GM19351 (cell line): Measurements from ENCODE around the gene OTX1.

Experiments used
- ATAC-seq: cut with Tn5 transposase; IDR thresholded peaks from one replicate; pipeline ENCODE4 v1.9.1; 2021; ENCODE audit warnings: mild to moderate bottlenecking, moderate library complexity; ENCODE audit not compliant: unreplicated experiment

The OTX1 gene

DNA sequence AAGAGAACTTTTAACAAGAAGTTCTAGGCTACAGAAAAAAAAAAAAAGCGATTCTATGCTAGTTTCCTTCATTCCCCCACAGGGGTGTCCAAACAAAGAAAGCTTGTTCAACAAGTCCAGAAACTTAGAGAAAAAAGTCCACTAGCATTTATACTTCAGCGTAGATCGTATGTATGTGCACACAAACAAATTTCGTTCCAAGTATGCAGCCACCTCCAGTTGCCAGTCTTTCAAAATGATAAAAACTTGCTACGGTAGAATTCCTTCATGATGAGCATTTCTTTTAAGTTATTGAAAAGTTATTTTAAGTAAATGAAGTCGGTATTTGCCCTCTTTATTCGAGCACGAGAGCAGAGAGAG, 3.7 kb upstream of the OTX1 start:
- ATAC-seq = no peak

DNA sequence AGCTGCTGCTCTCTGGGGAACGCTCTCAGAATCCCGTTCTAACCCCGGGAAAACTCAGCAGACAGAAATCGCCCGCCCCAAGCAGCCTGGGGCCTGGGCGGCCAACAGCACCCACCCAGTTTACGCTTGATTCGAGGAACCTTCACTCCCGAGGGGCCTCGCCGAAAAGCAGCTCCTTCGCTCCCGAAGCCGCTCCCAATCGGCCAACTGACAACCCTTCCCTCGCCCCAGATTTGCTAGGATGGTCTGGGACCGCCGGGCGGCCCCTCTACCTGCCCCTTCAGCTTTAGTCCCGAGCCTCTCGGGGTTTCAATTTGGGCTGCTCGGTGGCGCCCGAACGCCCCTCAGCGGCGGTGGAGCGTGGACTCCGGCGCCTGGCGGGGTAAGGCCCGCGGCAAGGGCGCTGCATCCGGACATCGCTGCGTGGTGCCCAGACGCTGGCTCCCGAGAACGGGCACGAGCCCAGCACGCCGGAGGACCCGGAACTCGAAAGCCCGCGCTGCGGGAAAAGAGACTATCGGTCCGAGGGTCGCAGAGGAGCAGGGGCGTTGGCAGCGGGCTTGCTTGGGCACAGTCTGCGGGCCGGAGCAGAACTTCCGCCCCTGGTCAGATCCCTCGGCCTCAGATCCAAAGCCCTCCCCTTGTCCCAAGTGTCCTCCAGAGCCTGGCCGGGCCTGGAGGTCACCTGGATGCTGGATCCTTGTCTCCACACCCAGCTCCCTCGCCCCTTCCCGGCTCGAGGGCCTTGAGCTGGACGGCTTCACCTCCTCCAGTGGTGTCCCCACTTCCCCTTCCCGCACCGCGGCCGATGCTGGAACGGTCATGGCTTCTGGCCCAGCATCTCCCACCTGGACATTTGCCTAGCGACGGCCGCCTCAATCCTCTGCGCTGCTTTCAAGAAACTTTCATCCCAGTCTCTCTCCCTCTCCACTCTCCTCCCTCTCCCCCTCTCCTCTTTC, 3.0 kb upstream of the OTX1 start:
- no peak for ATAC-seq

DNA sequence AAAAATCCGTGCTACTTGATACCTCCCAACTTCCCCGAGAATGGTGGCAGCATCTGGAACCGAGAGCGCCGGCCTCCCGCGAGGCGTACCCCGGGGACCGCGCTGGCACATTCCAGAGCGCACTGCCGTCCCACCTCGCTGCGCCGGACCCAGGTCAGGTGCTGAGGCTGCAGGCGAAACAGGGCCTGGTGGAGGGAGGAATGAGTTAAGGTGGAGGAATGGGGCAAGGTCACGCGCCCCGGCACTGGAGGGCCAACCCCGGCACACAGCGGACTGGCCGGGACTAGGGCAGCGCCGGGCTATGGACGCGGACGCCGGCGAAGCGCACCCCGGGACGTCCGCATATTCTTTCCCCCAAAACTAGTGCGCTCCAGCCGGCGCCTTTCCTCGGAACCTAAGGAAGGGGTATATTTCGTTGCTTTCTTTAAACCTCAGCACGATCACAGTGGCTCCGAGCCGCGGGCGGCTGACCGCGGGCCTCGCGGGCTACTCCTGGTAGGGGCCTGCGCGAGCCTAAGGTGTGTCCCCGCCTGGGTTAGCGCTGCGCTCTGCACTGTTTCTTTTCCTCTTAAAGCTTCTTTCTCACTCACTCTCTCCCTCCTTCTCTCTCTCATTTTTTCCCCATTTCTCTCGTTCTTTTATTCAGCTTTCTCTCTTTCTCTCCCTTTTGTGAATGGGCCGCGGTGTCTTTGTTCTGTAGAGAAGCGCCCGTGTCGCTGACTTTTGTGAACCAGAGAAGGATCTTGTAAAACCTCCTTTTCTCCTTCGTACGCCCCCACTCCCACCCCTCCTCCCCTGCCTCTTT, 2.1 kb upstream of the OTX1 start:
- ATAC-seq = no peak

DNA sequence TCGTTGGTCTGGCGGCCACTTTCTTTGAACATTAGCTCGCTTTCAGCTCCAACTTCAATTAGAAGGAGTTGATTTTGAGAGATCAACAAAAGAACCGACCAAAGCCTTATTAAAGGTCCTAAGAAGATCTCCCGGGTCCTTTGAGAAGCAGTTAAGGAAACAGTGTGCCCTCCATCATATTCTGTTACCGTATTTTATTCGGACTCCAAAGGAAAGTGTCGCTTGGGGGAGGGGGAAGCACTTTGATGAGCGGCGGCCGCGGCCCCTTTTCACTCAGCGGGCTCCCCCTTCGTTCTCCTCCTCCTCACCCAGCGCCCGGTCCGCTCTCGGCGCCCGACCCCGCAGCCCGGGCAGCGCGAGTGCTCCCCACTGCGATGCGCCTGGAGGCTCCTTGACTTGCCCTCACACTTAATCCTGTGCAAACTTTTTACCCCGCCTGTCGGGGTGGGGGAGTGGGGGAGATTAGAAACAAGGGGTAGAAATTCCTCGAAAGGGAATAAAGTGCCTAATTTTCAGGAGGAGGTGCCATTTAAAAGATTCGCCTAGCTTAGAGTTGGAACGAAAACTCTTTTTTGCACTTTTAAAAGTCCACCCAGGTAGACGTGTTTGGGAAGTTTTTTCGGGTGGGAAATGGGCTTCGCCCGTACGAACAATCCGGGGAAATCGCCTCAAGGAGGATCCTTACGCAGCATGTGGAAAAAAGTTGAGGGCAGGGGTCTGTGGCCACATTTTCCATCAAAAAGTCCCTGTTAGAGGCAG, 1.2 kb upstream of the OTX1 start:
- no peak for ATAC-seq

DNA sequence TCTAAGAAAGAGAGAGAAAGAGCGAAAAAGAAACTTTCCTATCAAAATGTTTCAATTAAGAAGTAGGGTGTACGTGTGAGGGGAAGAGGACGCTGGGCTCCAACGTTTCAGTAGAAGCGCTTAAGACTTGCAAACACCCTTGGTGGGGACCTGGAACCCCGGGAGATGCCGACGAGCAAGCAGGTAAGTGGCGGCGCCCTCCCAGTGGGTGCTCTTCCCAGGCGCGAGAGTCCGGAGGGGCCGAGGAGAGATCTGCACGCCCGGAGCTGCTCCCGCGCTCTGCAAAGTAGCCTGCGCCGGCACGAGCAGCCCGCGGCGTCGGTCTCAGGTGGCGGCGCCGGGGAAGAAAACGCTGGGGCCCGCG, 678 bp upstream of the OTX1 start:
- no peak for ATAC-seq

DNA sequence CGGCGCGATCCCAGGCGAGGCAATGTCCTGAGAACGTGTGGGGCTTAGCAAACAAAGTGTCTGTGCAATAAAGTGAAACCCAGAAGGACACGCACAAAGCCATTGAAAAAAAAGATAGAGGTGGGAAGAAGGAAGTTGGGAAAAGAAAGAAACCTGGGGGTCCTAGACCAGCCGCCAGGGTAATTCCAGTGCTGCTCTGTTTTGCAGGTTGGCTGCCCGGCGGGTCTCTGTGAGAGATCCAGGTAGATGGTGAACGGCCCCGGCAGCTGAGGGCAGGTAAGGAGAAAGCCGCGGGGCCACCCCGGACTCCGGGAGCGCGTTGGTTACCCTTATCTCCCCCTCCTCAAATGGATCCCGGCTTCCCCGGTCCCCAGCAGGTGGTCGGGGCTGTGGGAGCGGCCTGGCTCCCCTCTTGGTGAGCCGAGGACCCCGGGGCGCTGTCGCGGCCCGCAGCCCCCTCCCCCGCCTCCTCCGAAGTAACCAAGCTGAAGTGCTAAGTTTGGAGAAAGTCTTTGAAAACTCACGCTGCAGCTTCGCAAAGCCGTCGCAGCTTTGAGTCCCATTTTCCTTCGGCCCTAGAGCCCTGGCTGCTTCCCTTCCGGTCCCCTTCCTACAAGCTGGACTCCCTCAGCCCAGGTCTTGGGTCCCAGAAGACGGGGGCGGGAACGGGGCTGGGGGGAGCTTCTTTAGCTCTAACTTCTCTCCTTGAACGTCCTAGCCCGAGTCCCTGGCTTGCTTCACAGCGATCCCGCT, 588 bp downstream of the OTX1 start:
- no peak for ATAC-seq

DNA sequence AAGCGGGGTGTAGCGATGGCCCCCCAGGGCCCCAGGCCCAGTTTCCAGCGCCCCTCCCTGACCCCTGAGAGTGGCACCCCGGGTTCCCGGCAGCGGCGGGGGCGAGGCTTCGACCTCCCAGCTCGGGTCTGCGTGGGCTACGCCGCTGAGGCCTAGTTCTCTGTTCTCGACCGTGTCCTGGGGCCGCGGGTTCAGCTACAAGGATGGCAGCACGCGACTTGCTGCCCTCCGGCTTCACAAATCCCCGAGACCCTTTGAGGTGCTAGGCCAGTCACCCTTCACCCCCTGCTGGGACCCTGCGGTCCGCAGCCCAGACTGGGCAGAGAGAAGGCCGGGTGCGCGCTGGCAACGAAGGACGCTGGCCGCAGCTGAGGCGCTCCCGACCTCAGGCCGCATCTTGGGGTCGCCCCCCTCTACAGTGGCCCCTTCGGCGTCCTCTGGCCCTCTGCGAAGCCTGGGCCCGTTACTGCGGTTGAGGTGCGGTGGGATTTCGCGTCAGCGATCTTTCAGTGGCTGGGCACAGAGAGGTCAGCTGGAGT, 1.2 kb downstream of the OTX1 start:
- ATAC-seq = no peak

DNA sequence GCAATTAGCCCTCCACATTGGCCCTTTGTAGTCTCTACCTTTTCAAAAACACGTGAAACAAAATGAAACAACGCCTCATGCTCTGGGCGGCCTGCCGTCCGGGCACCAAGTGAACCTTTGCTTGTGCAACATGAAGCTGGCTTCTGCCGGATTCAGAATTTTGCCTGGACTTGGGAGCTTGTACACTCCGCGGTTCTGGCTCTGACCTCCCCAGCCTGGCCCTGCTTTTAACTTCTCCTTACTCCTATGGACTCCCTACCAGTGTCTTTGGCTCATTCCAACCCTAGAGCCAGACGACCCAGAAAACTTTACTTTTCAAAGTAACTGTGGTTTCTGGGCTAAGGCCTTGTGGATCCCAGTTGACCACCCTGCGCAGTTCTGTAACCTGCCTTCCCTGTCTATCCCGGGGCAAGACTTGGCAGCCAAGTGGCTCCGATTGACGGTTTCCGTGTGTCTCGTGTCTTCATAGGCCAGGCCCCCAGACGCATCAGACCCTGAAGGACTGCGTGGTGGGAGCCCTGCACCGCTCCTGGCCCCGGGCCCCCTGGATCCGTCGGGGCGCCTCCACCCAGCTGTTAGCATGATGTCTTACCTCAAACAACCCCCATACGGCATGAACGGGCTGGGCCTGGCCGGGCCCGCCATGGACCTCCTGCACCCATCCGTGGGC, 1.9 kb downstream of the OTX1 start:
- no peak for ATAC-seq

DNA sequence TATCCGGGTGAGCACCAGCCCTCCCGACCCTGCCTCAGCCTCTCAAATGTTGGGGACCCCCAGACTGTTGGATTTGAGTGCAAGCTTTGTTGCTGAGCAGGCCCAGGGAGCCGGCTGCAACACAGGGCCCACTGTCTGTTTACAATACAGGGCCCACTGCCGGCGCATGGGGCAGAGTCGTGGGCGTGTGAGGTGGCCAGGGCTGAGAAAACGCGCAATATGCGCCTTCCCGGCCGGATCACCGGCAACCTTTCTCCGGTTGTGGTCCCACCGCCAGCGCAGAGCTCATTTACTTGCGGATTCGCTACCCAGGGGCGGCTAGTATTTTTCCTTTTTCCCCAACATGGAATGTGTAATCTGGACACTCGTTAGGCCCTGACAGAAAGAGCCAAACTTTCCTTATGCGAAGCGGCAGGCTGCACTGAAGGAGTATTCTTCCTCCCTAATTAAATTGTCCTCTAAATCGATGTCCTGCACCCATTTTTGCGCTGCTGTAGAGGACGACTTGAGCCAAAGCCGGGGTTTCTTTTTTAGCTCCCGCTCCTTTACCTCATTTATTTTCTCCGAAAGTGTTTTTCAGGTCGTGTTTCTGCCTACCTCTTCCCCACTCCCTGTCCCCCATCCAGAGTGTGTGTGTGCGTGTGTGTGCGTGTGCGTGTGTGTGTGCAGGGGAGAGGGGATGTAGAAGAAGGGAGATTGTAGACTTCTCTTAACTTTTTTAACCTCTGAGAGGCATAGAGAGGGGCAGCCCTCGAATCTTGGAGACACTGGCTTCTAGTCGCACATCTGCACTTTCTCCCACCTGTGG, 2.7 kb downstream of the OTX1 start:
- no peak for ATAC-seq

DNA sequence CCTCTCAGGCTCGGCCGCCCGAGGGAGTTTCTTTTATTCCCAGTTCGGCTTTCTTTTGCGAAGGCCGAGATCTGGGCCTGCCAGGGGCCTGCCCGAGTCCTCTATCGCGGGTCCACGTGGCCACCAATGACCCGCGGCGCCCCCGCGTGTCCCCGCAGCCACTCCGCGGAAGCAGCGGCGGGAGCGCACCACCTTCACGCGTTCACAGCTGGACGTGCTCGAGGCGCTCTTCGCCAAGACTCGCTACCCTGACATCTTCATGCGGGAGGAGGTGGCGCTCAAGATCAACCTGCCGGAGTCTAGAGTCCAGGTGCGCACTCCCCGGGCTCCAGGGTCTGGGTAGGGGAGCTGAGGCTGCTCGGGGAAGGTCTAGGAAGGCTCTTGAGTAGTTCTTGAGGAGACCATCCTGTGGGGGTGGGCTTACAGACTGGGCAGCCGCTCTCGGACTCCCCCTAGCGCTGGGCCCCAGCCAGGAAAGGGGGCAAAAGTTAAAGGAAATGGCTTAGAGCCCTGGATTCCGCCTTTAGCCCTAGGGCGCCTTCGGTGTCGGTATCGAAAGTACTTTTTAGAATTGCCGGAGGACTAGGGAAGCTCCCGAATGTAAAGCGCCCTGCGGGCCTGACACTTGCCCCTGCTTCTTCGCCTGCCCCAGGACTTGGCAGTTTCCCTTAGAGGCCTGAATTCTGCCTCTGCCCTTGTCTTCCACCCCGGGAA, 3.4 kb downstream of the OTX1 start:
- no peak for ATAC-seq

DNA sequence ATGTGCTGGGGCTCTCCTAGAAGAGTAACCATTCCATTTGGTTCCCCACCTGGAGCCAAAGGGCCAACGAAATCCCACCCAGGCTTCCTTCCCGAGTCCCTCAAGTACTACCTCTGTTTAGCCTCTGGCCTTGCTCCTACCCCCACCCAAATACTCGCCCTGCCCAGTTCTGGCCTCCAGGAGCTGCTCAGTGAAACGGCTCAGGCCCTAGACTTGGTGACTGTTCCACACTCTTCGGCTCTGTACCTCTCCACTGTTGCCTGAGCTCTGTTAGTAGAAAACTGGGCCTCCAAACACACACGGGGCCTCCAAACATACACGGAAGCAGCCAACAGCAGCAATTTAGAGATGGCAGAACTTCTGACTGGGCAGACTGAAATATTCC, 4.2 kb downstream of the OTX1 start:
- no peak for ATAC-seq

DNA sequence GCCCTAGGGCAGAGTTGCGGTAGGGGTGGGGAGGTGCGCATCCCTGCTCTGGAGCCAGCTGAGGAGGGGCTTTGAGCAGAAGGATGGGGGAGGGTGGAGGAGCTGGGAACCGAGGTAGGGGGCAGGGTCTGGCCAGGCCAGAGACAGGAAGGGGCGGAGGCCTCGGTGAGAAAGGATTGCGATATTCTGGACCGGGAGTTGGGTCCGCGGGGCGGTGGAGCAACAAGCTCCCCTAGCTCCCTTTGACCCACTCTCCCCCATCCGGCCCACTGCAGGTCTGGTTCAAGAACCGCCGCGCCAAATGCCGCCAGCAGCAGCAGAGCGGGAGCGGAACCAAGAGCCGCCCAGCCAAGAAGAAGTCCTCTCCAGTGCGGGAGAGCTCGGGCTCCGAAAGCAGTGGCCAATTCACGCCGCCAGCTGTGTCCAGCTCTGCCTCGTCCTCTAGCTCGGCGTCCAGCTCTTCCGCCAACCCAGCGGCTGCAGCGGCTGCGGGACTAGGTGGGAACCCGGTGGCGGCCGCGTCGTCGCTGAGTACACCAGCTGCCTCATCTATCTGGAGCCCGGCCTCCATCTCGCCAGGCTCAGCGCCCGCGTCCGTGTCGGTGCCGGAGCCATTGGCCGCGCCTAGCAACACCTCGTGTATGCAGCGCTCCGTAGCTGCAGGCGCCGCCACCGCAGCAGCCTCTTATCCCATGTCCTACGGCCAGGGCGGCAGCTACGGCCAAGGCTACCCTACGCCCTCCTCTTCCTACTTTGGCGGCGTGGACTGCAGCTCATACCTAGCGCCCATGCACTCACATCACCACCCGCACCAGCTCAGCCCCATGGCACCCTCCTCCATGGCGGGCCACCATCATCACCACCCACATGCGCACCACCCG, 4.8 kb downstream of the OTX1 start:
- no peak for ATAC-seq

DNA sequence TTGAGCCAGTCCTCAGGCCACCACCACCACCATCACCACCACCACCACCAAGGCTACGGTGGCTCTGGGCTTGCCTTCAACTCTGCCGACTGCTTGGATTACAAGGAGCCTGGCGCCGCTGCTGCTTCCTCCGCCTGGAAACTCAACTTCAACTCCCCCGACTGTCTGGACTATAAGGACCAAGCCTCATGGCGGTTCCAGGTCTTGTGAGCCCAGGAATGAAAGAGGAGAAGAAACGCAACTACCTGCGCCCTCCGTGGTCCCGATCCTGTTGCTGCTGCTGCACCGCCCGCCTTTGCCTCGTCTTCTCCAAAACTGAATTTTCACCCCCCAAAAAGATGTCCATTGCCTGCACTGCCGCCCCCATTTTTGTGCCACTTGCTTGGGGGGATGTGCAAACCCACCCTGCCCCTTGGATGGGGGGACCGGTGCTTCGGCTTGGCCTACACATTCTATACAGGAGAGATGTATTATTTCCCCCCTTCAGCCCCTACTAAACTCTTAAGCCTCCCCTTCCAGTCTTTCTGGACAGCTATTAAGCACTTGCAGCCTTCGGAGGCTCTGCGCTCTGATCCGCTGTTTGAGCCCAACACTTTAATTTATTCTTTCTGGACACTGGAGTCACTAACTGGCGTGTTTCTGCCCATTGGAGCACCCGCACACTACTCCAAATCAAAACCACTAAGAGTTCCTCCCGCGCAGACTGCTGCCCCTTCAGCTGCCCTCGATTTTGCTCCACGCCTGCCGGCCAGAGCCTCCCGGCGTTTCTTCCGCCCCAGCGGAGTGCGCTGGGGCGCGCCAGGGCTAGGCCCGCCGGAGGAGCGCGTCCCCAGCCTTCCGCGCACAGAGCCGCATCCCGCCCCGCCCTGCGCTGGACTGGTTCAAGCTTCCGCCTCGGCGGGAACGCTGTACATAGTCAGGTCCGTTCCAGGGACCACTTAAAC, 5.7 kb downstream of the OTX1 start:
- no peak for ATAC-seq

DNA sequence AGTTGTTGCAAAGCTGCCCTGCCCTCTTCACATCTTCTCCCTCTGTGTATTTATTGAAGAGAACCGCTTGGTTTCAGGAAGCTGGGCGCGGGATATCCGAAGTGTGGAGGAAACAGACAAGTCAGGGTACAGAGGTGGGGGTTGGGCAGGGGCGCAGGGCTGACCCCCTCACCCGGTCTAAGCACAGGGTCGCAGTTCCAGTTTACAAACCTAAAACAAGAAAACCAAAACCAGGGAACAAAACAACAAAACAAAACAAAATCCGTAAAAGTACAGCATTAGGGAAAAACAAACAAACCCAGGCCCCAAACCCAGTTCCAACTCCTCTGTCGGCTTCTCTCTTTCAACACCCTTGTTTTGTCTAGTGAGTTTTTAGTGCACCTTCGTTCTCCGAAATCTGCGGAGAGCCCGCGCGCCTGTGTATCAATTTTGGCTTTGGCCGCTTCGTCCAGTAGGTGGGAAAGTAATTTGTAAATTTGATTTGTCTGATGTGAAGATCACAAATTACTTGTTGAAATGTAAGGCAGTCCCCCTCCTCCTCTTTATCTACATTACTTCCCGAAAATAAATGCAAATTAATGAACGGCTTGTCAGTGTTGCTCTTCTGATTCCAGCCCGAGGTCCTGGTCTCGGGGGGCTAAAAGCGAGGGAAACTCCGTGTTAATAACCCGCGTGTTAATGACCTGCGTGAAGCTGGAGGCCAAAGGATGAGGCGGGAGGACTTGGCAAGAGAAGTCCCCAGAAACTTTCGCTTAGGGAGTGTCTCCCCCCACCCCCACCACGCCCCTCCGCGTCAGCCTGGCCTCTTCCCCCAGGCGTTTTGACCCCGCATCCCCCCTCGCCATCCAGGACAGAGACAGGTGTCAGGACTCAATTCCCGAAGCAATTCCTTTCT, 6.9 kb downstream of the OTX1 start:
- no peak for ATAC-seq

DNA sequence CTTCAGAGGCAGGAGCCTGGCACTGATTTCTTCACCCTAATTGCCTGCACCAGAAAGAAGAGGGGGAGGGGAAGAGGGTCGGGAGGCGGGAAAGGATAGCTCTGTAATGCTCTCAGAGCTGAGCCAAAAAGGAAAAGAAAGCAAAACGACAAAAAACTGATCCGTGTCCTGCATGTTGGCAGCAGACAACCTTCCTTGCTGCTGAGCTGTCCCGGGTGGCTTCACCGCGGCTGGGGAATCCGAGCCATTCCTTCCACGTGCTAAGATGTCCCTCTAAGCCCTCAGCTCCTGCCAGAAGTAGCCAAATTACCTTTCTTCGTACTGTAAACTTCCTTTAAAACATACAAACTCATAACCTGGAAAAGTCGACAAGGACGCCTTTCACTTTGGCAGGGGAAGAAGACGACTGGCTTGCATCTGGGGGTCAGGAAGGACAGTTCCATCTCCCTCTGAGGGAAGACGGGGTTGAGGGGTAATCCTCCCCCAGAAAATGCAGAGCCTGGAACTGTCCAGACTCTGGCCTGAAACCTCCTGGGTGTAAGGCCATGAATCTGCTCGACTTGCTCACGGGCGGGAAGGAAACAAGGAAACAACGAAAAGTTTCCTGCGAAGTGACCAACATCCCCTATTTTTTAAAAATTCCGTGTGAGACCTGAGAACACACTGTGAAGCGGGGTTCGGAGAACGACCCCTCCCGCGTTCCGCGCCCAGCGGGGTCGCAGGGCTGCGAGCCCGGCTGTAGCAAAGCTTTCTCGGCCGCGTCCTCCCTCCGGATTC, 7.7 kb downstream of the OTX1 start:
- no peak for ATAC-seq
